GM20000 (cell line): Measurements from ENCODE around the gene PPIG.

ENCODE experiments used
- DNase-seq: peaks from one replicate; pipeline ENCODE4 v3.0.0; 2012; ENCODE audit warnings: low spot score
- TF ChIP-seq, protein P1 (sequence below): IDR thresholded peaks from 2 replicates; pipeline ENCODE4 v1.5.1; 2012; ENCODE audit warnings: mild to moderate bottlenecking, control low read depth; ENCODE audit errors: extremely low read depth, missing control alignments

PPIG gene

DNA sequence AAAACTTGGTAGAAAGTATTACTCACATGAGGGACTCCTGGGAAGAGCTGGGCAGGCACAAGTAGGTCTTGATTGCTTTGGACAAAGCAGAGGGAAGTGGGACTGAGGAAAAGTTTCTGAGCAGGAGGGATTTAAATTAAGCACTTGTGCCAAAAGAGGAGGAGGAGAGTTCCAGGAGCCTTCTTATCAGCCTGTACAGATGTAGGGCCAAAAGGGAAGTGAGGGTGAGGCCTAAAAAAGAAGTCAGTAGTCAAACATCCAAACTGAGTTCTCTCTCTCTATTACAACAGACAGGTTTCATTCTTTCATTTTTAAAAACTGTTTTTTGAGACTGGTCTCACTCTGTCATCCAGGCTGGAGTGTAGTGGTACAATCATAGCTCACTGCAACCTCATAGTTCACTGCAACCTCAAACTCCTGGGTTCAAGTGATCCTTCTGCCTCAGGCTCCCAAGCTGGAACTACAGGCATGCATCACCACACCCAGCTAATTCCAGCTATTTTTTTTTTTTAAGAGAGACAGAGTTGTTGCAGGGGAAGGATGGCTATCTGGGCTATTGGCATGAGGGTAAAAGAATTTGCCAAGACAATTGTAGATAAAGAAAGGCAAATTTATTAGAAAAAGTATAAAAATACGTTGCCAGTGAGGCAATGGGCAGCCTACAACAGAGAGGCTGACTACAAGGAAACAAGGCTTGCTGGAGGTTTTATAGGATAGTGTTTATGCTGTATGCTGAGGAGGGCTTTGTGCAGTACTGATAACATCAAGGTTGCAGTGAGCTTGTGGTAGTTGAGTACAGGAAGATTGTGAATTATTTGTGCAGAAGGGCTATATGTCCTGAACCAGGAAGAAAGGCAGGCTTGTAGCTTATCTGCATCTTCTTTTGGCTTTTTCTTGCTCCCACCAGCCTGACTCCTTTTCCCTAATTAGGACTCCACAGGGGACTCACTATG, 81.1 kb downstream of the PPIG start:
- TF ChIP-seq, protein P1, sequence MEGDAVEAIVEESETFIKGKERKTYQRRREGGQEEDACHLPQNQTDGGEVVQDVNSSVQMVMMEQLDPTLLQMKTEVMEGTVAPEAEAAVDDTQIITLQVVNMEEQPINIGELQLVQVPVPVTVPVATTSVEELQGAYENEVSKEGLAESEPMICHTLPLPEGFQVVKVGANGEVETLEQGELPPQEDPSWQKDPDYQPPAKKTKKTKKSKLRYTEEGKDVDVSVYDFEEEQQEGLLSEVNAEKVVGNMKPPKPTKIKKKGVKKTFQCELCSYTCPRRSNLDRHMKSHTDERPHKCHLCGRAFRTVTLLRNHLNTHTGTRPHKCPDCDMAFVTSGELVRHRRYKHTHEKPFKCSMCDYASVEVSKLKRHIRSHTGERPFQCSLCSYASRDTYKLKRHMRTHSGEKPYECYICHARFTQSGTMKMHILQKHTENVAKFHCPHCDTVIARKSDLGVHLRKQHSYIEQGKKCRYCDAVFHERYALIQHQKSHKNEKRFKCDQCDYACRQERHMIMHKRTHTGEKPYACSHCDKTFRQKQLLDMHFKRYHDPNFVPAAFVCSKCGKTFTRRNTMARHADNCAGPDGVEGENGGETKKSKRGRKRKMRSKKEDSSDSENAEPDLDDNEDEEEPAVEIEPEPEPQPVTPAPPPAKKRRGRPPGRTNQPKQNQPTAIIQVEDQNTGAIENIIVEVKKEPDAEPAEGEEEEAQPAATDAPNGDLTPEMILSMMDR = no peak
- DNase-seq = no peak

DNA sequence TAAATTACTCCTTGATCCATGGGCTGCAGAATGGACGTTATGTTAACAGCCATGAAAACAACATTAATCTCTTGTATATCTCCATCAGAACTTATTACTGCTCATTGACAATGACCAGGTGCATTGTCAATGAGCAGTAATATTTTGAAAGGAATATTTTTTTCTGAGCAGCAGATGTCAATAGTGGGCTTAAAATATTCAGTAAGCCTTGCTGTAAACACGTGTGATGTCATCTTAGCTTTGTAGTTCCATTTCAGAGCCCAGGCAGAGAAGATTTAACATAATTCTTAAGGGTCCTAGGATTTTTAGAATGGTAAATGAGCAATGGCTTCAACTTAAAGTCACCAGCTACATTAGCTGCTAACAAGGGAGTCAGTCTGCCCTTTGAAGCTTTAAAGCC, 83.4 kb downstream of the PPIG start:
- TF ChIP-seq, protein P1 = no peak
- DNase-seq = no peak

DNA sequence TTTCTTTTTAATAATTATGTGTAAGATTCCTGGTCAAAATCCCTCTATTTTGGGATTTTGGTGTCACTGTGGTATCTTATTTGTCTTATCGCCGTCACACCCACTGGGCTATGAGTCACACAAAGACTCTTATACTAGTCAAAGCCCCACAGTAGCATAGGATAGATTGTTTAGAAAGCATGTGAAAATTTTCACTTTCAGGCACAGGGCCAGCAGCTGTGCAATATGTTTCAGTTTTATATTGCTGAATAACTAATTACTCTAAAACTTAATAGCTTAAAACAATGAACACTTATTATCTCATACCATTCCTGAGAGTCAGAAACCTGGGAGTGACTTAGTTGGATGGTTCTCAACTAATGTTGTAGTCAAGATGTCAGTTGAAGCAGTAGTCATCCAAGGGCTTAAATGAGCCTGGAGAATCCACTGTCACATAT, 86.1 kb downstream of the PPIG start:
- no peak for DNase-seq
- TF ChIP-seq, protein P1 = no peak

DNA sequence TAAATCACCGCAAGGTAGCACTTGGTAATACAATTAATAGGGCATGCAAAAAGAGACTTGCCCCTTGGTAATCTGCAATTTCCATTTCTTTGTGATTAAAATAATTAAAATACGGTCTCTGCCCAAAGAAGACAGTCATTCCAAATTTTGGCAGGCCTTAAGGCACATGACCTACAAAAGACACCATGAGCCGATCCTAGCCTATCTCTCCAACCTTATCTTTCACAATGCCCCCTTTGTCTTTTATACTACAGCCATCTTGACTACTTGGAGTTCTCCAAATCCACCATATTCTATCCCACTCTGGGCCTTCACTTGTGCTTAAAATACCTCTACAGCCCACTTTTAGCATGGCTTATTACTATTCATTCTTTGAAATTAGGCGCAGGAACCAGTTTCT, 86.8 kb downstream of the PPIG start:
- TF ChIP-seq, protein P1 = no peak
- no peak for DNase-seq

DNA sequence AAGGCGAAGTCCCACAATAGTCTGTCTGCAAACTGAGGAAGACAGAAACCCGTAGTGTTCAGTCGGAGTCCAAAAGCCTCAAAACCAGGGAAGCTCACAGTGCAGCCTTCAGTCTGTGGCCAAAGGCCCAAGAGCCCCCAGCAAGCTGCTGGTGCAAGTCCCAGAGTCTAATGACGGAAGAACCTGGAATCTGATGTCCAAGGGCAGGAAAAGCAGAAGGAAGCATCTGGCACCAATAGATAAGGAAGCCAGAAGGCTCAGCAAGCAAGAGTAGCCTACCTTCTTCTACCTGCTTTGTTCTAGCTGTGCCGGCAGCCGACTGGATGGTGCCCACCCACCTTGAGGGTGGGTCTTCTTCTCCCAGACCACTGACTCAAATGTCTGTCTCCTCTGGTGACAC, 88.3 kb downstream of the PPIG start:
- no peak for DNase-seq
- TF ChIP-seq, protein P1 = no peak

DNA sequence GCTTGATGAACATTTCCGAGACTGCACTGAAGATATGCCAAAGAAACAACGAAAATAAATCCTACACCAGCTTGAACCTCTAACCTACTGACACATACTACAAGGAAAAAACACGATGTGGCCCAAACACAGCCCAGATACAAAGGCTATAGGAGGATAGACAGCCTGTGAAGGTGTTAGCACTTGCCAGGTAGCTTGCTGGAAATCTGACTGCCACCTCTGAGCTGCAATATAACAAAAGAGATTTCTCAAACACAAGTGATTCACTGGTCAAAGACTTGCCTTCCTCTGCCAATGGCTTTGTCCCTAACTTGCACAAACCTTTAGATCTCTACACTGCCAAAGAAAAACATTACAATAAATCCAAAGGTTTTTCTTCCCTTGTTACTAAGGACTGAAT, 89.0 kb downstream of the PPIG start:
- TF ChIP-seq, protein P1 = no peak
- DNase-seq = no peak

DNA sequence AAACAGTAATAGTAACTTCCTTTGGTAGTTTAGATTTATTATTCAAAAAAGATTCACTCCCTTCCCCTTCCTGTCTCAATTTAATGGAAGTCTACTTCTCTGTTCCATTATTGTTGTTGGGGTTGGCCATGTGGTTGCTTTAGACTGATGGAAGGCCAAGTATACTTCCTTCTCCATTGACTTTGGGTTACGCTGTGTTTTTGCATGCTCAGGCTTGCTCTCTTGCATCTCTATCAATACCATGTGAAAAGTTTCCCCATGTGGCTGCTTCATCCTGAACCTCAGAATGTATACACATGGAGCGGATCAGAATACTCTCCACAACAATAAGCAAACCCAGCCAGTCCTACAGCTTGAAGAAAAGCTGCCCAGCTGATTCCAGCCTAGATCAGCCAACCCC, 89.8 kb downstream of the PPIG start:
- DNase-seq = no peak
- TF ChIP-seq, protein P1 = no peak
